Adrenal gland (tissue), 19 donors: ENCODE data around the gene LRRC53. TPM values are rescaled to one million over a fixed set of nuclear protein-coding genes. Genes with fewer than 3 reads are reported as not detected.

Experiments used
- DNase-seq, 7 donors: peaks; one replicate each; pipeline ENCODE4 v3.0.0-alpha.2; 2019 to 2020
- H3K27ac ChIP-seq, 5 donors: fragments of 200-600 bp; sonication (generic) in 4 of 5; 1 replicate in 3 of 5; 2 replicates in 2 of 5; pipeline versions ENCODE4 v1.5.1 to v1.8.0; 2016 to 2020; ENCODE audit warnings: mild to moderate bottlenecking in 1 of 5
- H3K27me3 ChIP-seq: fragments of 200-600 bp; 2 replicates; pipeline ENCODE4 v1.8.0; 2021
- H3K36me3 ChIP-seq, 2 donors: fragments of 200-600 bp; replicated peaks in 1 of 2; 1 replicate in 1 of 2; 2 replicates in 1 of 2; pipeline versions ENCODE4 v1.5.1 to v1.8.0; 2018 to 2022
- H3K4me1 ChIP-seq, 2 donors: fragments of 200-600 bp; replicated peaks in 1 of 2; 1 replicate in 1 of 2; 2 replicates in 1 of 2; pipeline versions ENCODE4 v1.5.1 to v1.8.0; 2018 to 2021
- H3K4me3 ChIP-seq, 4 donors: fragments of 200-600 bp; sonication (generic) in 3 of 4; one replicate each; pipeline ENCODE4 v1.5.1; 2016 to 2018
- H3K9me3 ChIP-seq, 3 donors: fragments of 200-600 bp; sonication (generic) in 1 of 3; replicated peaks in 1 of 3; 1 replicate in 2 of 3; 2 replicates in 1 of 3; pipeline versions ENCODE4 v1.5.1 to v1.8.0; 2016 to 2021
- POLR2A ChIP-seq, 2 donors: fragments of 450-650 bp; IDR thresholded peaks; one replicate each; pipeline ENCODE4 v1.6.1; 2017; ENCODE audit warnings: antibody characterized with exemption in 2 of 2, mild to moderate bottlenecking in 2 of 2, moderate library complexity in 1 of 2
- WGBS, 4 donors: extraction: QIAGEN DNeasy Blood & Tissue Kit in 2 of 4; methylation state at CpG; one replicate each; pipeline versions ENCODE4 v1.1.5 to v1.1.7; 2013 to 2017; 5-methylcytosine and 5-hydroxymethylcytosine counted together
- intact Hi-C, 2 donors: fragments of 100-400 bp; cut with DNase I; formaldehyde crosslinking; loops; one replicate each; pipeline versions ENCODE4 v1.14.1 to v1.15.0; 2022 to 2023
- long read RNA-seq, 10 donors: library from polyadenylated mRNA in 3 of 10; unstranded in 2 of 10; stranded (forward) in 1 of 10; transcript quantifications; one replicate each; pipeline ENCODE4 v2.0.0 and lab custom pipeline, GENCODE V29; 2021 to 2026
- polyA plus RNA-seq, 3 donors: library from polyadenylated mRNA; stranded (reverse); fragments of 200-250 nt in 2 of 3; fragments of 350-450 nt in 1 of 3; fragmentation: Illumina TruSeq in 1 of 3; extraction: RNeasy Lipid Tissue Mini Kit (QIAGEN cat#74804) in 1 of 3; gene quantifications; one replicate each; pipeline ENCODE4 v1.2.3, GENCODE V29; 2013 to 2014
- total RNA-seq, 9 donors: library from RNA; depleted of rRNA in 4 of 9; stranded (reverse); fragments of >200 nt in 4 of 9; fragments of 120-200 nt in 1 of 9; fragmentation: NEBNext Ultra II Directional in 1 of 9; extraction: Animal tissue kit (Norgen Biotek cat#: 25700) in 1 of 9; gene quantifications; one replicate each; pipeline versions ENCODE4 v1.1.0 to v1.2.4, GENCODE V29; 2013 to 2023
- TF ChIP-seq, protein P1 (sequence below), 6 experiments: fragments of 450-650 bp in 4 of 6; fragments of 200-600 bp in 2 of 6; sonication (generic) in 1 of 6; IDR thresholded peaks; 1 replicate in 5 of 6; 2 replicates in 1 of 6; pipeline versions ENCODE4 v1.5.1 to v1.8.0; 2016 to 2021; ENCODE audit warnings: antibody characterized with exemption in 6 of 6, mild to moderate bottlenecking in 2 of 6, moderate library complexity in 1 of 6
- donor health status: healthy with polysubstance abuse.
- donor health status: Bipolar disorder and iron deficiency.
- donor health status: DM: yes; HTN: yes; CAD: no.
- donor health status: DM: no; HTN: no; CAD: no.
- donor health status: DM: no; HTN: no; CAD: no.
- donor health status: DM: yes; HTN: yes; CAD: no.

LRRC53 gene, protein sequence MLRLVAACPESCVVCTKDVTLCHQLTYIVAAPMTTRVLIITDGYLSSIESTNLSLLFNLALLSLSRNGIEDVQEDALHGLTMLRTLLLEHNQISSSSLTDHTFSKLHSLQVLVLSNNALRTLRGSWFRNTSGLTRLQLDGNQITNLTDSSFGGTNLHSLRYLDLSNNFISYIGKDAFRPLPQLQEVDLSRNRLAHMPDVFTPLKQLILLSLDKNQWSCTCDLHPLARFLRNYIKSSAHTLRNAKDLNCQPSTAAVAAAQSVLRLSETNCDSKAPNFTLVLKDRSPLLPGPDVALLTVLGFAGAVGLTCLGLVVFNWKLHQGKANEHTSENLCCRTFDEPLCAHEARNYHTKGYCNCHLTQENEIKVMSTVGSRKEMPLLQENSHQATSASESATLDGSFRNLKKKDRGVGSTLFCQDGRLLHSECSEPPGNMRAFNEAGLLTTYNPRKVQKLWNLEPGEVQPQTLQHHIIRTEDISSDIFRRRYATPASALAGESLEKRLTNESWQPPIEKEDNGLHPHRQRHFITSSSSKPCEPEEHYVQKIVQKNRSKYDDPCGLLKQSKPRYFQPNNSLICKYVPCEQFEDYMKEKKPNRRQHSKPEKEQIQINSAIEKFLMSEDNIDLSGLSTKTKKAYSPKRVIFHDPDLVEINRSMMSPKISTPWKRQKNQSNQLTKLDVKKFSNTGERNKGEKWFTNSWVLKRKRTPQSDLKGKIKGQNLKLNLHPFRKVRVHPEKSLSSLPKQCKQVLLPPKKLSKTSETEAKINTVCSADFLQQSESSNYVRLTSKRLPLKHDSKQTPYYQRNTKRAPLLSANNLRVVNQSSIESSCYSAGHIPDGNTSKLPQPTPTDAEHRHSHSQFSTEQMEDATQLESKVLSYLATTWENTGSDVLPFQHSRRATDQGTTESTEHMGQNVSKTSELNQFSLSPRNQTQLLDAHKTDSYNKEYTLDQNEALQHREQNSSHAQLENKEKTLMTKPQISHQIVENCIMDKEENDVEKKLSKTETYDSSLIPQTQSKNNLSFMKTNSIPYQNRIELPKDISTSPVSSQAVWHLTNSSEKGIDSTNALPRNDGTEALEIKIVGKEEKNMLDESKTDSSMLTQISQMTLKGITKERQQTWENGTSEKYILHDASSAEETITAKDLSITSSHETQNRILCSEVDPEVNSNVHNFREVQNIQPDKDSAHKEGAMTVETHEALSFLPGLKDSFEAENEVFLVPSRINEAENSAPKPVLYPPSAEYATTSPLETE
- not detected for total RNA-seq
- not detected for polyA plus RNA-seq
- long read RNA-seq, donor 1, result 0 reads
- long read RNA-seq, donor 2, result 0 reads
- long read RNA-seq, donor 3, result 0 reads
- long read RNA-seq, donor 4, result 0 reads
- long read RNA-seq, donor 5, result 0 reads
- long read RNA-seq, donor 6, result 0 reads
- long read RNA-seq, donor 7, result 0 reads
- long read RNA-seq, donor 8, result 0 reads
- long read RNA-seq, donor 9, result 0 reads
- long read RNA-seq, donor 10, result 0 reads

DNA sequence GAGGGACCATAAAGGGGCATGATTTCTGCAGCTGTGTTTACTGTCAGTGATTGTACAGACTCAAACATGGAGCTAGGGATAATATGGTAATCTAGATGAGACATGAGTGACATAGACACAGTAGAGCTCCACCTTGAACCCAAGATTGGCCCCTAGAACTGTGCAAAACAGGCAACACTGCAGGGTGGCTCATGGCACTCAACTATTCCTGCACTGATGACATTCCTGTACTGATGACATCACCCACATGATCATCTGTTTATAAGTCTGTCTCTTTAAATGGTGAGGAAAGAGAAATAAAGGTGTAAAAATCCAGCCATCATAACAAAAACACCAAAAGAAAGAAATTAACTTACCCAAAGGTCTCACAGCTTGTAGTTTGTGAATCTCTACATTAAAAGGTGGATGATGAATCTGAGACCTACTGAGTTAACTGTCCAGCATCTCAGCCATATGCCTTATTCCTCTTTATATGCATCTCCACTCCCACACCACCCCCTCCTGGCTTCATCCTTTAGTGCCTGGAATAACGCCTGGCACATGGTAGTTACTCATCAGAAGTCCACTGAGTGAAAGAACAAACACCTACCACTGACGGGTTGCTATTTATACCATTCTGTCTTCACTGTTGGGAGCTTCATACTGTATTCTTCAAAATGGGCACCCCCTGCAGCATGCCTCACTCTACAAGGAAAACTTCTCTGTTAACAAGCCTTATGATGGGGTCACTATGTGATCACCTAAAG lies at the start of gene LRRC53:
Gene LRRC53 (minus strand): TSS at position 442 of the 746 bp plus-strand sequence. CDS start 29,262 bp downstream, outside the sequence.
- no peak within 1 kb of the TSS for H3K4me3 ChIP-seq
- no peaks in the 10 kb centered on the region for H3K4me1 ChIP-seq
- no peak for TF ChIP-seq POLR2A (IDR thresholded peaks at IDR 0.05)
- TF ChIP-seq, protein P1, sequence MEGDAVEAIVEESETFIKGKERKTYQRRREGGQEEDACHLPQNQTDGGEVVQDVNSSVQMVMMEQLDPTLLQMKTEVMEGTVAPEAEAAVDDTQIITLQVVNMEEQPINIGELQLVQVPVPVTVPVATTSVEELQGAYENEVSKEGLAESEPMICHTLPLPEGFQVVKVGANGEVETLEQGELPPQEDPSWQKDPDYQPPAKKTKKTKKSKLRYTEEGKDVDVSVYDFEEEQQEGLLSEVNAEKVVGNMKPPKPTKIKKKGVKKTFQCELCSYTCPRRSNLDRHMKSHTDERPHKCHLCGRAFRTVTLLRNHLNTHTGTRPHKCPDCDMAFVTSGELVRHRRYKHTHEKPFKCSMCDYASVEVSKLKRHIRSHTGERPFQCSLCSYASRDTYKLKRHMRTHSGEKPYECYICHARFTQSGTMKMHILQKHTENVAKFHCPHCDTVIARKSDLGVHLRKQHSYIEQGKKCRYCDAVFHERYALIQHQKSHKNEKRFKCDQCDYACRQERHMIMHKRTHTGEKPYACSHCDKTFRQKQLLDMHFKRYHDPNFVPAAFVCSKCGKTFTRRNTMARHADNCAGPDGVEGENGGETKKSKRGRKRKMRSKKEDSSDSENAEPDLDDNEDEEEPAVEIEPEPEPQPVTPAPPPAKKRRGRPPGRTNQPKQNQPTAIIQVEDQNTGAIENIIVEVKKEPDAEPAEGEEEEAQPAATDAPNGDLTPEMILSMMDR (IDR thresholded peaks at IDR 0.05), result no peak
- 46 to 65% (median 49%) methylated on average over 2 of the region's 2 CpGs for WGBS, 4 donors
- H3K27me3 ChIP-seq, result no peaks in the 10 kb centered on the region
- H3K36me3 ChIP-seq, result no peaks in the 10 kb centered on the region
- H3K9me3 ChIP-seq, result no peaks in the 10 kb centered on the region
- no peak for DNase-seq
- intact Hi-C loops, result no loop called here
- no peak within 1 kb of the TSS for H3K27ac ChIP-seq

GRCh38 chr1:74549932-74550331 lies 37.5 kb upstream of the LRRC53 start:
- Histone ChIP-seq H3K36me3 (no peaks in the 10 kb centered on the region), H3K27ac (no peak overlapping the region), H3K4me1 (no peaks in the 10 kb centered on the region), H3K9me3 (no peaks in the 10 kb centered on the region), H3K27me3 (no peaks in the 10 kb centered on the region), H3K4me3 (no peak overlapping the region)
- 91 to 93% (median 93%) methylated on average over 2 of the region's 2 CpGs for WGBS, 4 donors
- intact Hi-C loops, result no loop called here
- DNase-seq, result no peak
- TF ChIP-seq POLR2A (IDR thresholded peaks at IDR 0.05), result no peak
- TF ChIP-seq, protein P1 (IDR thresholded peaks at IDR 0.05), result no peak

DNA sequence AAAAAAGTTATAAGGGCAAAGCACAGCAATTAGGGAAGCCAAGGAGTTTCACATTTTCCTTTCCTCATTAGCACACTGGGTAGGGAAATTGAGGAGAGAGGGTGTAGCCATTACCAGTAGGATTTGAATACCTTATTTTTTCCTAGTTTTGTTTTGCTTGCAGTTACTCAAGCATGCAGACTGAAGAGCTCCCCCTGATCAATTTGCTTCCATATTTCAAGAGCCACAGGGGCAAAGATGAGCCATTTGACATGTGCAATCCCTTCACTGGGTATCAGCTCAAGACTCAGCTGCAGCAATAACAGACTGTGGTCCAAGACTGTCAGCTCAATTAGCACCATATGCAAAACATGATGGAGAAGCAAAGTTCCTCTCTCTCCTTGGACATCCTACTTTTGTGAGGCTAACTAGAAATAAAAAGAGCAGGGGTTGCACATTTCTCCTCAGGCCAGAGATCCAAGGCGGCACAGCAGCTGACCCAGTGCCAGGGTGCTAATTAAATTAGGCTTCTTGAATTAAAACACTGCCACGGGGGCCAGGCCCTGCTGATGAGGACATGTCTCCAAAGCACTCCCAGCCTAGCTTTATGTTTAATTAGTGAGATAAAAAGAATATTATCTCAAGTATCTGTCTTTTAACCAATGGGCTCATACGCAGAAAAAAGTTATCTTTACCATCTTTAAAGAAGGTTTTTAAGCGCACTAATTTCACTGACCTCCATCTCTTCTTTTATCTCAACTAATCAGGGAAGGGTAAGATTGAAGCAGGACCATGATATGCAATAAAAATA lies 36.7 kb upstream of the LRRC53 start:
- intact Hi-C loops, result no loop called here
- H3K27me3 ChIP-seq, result no peaks in the 10 kb centered on the region
- no peaks in the 10 kb centered on the region for H3K9me3 ChIP-seq
- TF ChIP-seq, protein P1 (IDR thresholded peaks at IDR 0.05), result no peak
- no peak for TF ChIP-seq POLR2A (IDR thresholded peaks at IDR 0.05)
- no peak for DNase-seq
- H3K4me1 ChIP-seq, result no peaks in the 10 kb centered on the region
- 72 to 81% (median 77%) methylated on average over 4 of the region's 4 CpGs for WGBS, 4 donors
- no peak overlapping the region for H3K4me3 ChIP-seq
- H3K36me3 ChIP-seq, result no peaks in the 10 kb centered on the region
- H3K27ac ChIP-seq, result no peak overlapping the region
